Activated B cell treated with CpG ODN at 0.5 μM for 24 hours (primary cell): ENCODE data around the gene RAPGEF2. TPM values are rescaled to one million over a fixed set of nuclear protein-coding genes. Genes with fewer than 3 reads are reported as not detected.
"Not testable (repeated sequence)": the region's sequence is repeated elsewhere in the genome, so short reads cannot be mapped to it uniquely, and the experiment has no call there.

Experiments used
- ATAC-seq: fragments of 200-7000 bp; cut with Tn5 transposase; one replicate; pipeline ENCODE4 v1.10.0; 2021; ENCODE audit warnings: low read depth, mild to moderate bottlenecking, moderate library complexity
- CTCF ChIA-PET: fragments of 350-600 bp; sonication (Branson Sonifier 250); formaldehyde crosslinking; loops from one replicate; lab custom pipeline; 2021; ENCODE audit warnings: antibody characterized with exemption; lab: Charles Lee
- POLR2A ChIA-PET: fragments of 350-600 bp; sonication (Branson Sonifier 250); formaldehyde crosslinking; loops from one replicate; lab custom pipeline; 2021; ENCODE audit warnings: antibody characterized with exemption; lab: Charles Lee
- DNase-seq: peaks from one replicate; pipeline ENCODE4 v3.0.0; 2022
- H3K27ac Mint-ChIP-seq: one replicate; pipeline ENCODE4 v1.8.0; 2020; ENCODE audit warnings: mixed read lengths
- H3K27me3 Mint-ChIP-seq: one replicate; pipeline ENCODE4 v1.8.0; 2021; ENCODE audit warnings: mixed read lengths
- H3K36me3 Mint-ChIP-seq: one replicate; pipeline ENCODE4 v1.8.0; 2021; ENCODE audit warnings: low read depth, mixed read lengths
- H3K4me1 Mint-ChIP-seq: one replicate; pipeline ENCODE4 v1.8.0; 2021; ENCODE audit warnings: mixed read lengths
- H3K4me3 Mint-ChIP-seq: one replicate; pipeline ENCODE4 v1.8.0; 2020; ENCODE audit warnings: mild to moderate bottlenecking, mixed read lengths
- H3K9me3 Mint-ChIP-seq: one replicate; pipeline ENCODE4 v1.8.0; 2020; ENCODE audit warnings: mixed read lengths
- intact Hi-C: fragments of 100-400 bp; cut with micrococcal nuclease; formaldehyde crosslinking; loops from one replicate; pipeline ENCODE4 v1.15.1; 2024
- total RNA-seq: library from RNA; stranded (reverse); gene quantifications from 2 replicates; pipeline ENCODE4 v1.2.3, GENCODE V29; 2022
- TF ChIP-seq, protein P1 (sequence below): fragments of 200-600 bp; IDR thresholded peaks from one replicate; pipeline ENCODE4 v1.8.0; 2022; ENCODE audit warnings: antibody characterized with exemption, mild to moderate bottlenecking

Gene RAPGEF2
- total RNA-seq, 1 donor from 2014 or later, result 22.9 TPM

GRCh38 chr4:159374749-159375530 is 272.1 kb downstream of the RAPGEF2 start:
- POLR2A ChIA-PET, result no interaction called here

GRCh38 chr4:159376289-159376688 is 273.4 kb downstream of the RAPGEF2 start:
- intact Hi-C loops, result no loop called here
- DNase-seq, result no peak
- H3K36me3 Mint-ChIP-seq, result no peaks in the 10 kb centered on the region
- no peak overlapping the region for H3K27ac Mint-ChIP-seq
- ATAC-seq, result no peak
- CTCF ChIA-PET, result no interaction called here
- H3K4me3 Mint-ChIP-seq, result no peak overlapping the region
- H3K27me3 Mint-ChIP-seq, result no peaks in the 10 kb centered on the region
- TF ChIP-seq, protein P1, sequence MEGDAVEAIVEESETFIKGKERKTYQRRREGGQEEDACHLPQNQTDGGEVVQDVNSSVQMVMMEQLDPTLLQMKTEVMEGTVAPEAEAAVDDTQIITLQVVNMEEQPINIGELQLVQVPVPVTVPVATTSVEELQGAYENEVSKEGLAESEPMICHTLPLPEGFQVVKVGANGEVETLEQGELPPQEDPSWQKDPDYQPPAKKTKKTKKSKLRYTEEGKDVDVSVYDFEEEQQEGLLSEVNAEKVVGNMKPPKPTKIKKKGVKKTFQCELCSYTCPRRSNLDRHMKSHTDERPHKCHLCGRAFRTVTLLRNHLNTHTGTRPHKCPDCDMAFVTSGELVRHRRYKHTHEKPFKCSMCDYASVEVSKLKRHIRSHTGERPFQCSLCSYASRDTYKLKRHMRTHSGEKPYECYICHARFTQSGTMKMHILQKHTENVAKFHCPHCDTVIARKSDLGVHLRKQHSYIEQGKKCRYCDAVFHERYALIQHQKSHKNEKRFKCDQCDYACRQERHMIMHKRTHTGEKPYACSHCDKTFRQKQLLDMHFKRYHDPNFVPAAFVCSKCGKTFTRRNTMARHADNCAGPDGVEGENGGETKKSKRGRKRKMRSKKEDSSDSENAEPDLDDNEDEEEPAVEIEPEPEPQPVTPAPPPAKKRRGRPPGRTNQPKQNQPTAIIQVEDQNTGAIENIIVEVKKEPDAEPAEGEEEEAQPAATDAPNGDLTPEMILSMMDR, result no peak
- POLR2A ChIA-PET, result no interaction called here
- H3K4me1 Mint-ChIP-seq, result no peaks in the 10 kb centered on the region
- H3K9me3 Mint-ChIP-seq, result peaks cover 3% of the 10 kb centered on the region

More at GRCh38 chr4:159374749-159375530, 272.1 kb downstream of the RAPGEF2 start:
- ATAC-seq (no peak), DNase-seq (no peak)
- Mint-ChIP-seq H3K4me1 (no peaks in the 10 kb centered on the region), H3K27ac (no peak overlapping the region), H3K9me3 (peaks cover 3% of the 10 kb centered on the region), H3K27me3 (no peaks in the 10 kb centered on the region), H3K36me3 (no peaks in the 10 kb centered on the region), H3K4me3 (no peak overlapping the region)
- CTCF ChIA-PET, result no interaction called here
- intact Hi-C loops, result no loop called here
- TF ChIP-seq, protein P1, result no peak

- Mint-ChIP-seq H3K4me3 (no peak overlapping the region), H3K9me3 (peaks cover 3% of the 10 kb centered on the region), H3K4me1 (no peaks in the 10 kb centered on the region), H3K27ac (no peak overlapping the region), H3K36me3 (no peaks in the 10 kb centered on the region), H3K27me3 (peaks cover 1% of the 10 kb centered on the region)
- DNase-seq (no peak), ATAC-seq (no peak)
- POLR2A ChIA-PET, result no interaction called here
- CTCF ChIA-PET, result no interaction called here
- intact Hi-C loops, result no loop called here
- TF ChIP-seq, protein P1, result no peak
Observed at GRCh38 chr4:159378056-159378616, 275.3 kb downstream of the RAPGEF2 start.

GRCh38 chr4:159379064-159379463 is 276.2 kb downstream of the RAPGEF2 start:
- H3K9me3 Mint-ChIP-seq, H3K27ac Mint-ChIP-seq, H3K36me3 Mint-ChIP-seq, H3K4me3 Mint-ChIP-seq, ATAC-seq, intact Hi-C loops, H3K27me3 Mint-ChIP-seq, DNase-seq, CTCF ChIA-PET, POLR2A ChIA-PET, H3K4me1 Mint-ChIP-seq: not testable (repeated sequence)

- POLR2A ChIA-PET, result interaction anchor here (0.6 kb wide), 1 partner anchor 143 kb away, joined by 3 read pairs; no protein-coding TSS in a partner anchor
- CTCF ChIA-PET, result no interaction called here
- intact Hi-C loops, result no loop called here
Observed at GRCh38 chr4:159379836-159380235, 277.0 kb downstream of the RAPGEF2 start.

More at GRCh38 chr4:159379836-159380235, 277.0 kb downstream of the RAPGEF2 start:
- TF ChIP-seq, protein P1, result no peak
- Mint-ChIP-seq H3K4me3 (no peak overlapping the region), H3K9me3 (peaks cover 3% of the 10 kb centered on the region), H3K27me3 (peaks cover 1% of the 10 kb centered on the region), H3K27ac (no peak overlapping the region), H3K4me1 (no peaks in the 10 kb centered on the region), H3K36me3 (no peaks in the 10 kb centered on the region)
- DNase-seq, result no peak
- ATAC-seq, result no peak
